GM18909 (cell line): ENCODE measurements around the gene RABGGTA.
"Not testable (repeated sequence)": the region's sequence is repeated elsewhere in the genome, so short reads cannot be mapped to it uniquely, and the experiment has no call there.

Source experiments
- ATAC-seq: cut with Tn5 transposase; IDR thresholded peaks from one replicate; pipeline ENCODE4 v1.9.1; 2021; ENCODE audit warnings: mild to moderate bottlenecking; ENCODE audit not compliant: unreplicated experiment, poor library complexity

RABGGTA gene

DNA sequence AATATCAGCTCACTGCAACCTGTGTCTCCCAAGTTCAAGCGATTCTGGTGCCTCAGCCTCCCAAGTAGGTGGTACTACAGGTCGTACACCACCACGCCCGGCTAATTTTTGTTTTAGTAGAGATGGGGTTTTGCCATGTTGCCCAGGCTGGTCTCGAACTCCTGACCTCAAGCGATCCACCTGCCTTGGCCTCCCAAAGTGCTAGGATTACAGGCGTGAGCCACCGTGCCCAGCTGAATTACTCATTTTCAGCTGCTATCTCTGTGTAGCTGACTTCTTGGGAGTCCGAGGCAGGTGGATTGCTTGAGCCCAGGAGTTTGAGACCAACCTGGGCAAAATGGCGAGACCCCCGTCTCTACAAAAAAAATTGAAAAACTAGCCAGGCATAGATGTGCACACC lies 26.0 kb downstream of the RABGGTA start:
- ATAC-seq, result not testable (repeated sequence)

DNA sequence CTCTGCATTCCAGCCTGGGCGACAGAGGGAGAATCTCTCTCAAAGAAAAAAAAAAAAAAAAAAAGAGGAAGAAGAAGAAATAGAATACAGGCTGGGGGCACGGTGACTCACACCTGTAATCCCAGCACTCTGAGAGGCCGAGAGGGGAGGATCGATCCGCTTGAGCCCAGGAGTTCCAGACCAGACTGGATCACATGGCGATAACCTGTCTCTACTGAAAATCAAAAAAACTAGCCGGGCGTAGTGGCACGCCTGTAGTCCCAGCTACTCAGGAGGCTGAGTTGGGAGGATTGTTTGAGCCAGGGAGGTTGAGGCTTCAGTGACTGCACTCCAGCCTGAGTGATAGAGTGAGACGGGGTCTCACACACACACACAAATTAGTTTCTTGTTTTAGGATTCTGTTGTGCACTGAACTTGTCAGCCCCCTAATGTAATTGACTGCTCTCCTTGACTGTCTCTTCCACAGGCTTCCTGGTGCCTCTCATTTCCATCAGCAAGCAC lies 28.0 kb downstream of the RABGGTA start:
- ATAC-seq, result no peak

DNA sequence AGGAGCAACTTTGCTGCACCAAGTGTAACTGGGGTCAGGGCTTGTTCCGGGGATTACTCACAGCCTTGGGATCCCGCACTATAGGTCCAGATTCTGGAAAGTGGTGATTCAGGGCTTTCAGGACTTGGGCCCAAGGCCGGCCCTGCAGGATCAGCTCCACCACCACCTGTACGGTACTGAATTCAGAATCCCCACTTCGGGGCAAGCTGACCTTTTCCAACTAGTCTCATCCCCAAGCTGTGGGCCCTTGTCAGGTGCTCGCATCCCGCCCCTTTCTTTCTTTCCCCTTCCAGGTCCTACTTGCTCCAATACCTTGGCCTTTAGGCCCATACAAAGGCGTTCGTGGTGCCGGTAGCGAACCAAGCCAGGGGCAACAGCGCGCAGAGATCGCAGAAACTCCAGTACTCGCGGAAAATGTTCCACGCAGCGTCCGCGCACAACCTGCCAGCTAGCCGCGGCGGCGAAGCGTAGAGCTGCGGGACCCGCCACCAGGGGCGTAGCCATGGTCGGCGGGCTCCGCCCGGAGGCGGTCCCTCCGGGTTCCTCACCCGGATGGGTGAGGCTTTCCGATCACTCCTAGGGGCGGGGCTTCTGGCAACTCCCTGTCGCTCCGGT lies 29.5 kb downstream of the RABGGTA start:
- ATAC-seq, result peak; percentile 83

DNA sequence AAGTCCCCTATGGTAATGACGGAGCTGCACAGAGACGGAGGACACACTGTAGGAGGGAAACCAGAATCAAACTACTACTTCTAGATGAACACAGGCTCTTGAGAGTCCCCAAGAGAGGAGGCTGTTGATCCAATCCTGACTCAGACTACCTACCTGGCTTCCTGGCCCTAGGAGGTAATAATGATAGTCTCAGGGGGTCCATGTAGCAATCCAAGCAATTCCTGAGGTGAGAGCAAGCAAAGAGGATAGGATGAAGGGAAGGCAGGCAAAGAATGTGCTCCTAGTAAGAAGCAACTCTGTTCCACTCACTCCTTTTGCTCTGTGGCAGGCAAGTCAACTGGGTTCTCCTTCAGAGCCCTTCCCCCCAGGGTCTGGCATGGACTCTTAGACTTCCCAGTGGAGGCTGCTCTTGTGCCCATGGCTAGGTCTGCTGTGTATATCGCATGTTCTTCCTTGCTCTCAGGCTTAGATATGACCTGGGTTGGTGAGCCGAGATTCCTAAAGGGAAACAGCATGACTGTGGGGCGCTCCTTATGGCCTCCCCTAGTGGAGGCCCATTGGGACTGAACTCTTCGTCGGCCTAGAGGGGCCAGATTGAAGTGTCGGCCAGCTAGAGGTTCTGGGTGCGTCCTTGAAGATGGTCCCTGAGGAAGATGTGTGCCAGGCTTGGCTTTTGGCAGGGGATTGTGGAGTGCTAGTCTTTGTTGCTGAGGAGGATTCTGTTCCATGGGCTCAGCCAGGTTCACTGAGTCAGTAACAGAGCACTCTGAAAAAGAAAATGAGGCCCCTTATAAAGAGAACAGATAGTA lies 31.1 kb downstream of the RABGGTA start:
- ATAC-seq, result no peak

DNA sequence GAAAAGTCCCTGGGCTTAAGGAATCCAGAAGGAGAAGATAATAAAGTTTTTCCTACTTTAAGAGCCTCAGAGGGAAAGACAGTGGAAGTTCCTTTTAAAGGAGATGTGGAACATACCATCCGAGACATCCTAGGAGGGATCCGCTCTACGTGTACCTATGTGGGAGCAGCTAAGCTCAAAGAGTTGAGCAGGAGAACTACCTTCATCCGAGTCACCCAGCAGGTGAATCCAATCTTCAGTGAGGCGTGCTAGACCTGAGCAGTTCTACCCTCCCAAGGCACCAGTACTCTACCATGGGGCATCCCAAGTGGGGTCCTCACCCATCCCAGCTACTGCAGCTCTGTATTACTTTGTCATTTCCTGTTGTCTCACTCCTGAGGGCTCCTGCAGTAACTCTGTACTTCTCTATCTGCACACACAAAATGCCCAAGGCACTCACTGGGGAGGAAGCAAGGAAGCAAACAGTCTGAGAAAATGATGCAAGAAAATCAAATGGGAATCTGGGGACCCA lies 32.8 kb downstream of the RABGGTA start:
- no peak for ATAC-seq

DNA sequence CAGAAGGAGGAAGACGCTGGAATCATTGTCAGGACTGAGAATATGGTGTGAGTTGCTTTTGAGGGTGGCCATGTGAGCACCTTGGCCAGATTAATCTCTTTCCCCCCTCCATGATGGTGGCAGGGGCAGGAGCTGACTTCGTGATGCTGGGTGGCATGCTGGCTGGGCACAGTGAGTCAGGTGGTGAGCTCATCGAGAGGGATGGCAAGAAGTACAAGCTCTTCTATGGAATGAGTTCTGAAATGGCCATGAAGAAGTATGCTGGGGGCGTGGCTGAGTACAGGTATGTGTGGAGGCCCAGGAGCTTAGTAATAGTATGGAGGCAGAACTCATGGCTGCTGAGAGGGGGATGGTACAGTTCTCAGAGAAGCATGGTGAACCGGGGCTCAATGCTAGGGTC lies 33.3 kb downstream of the RABGGTA start:
- no peak for ATAC-seq

DNA sequence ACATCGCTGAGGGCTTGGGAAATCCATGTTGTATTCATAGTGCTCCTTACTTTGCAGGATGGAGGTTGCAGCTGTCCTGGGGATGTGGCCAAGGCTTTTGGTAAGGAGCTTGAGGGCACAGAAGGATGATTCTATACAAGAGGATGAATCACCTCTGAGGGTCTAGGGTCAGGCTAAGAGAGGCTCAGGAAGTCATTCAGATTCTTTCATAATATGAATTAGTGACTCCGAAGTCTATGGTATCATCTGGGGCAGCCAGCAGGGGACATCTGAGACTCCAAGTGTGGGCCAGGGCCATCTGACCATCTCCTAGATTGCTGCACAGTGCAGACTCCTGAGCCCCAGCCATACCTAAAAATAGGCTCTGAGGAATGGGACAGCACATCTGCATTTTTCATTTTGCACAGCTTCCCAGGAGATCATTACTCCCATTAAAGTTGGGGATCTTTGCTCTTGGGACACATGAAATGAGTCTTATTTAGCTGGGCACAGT lies 33.9 kb downstream of the RABGGTA start:
- no peak for ATAC-seq

DNA sequence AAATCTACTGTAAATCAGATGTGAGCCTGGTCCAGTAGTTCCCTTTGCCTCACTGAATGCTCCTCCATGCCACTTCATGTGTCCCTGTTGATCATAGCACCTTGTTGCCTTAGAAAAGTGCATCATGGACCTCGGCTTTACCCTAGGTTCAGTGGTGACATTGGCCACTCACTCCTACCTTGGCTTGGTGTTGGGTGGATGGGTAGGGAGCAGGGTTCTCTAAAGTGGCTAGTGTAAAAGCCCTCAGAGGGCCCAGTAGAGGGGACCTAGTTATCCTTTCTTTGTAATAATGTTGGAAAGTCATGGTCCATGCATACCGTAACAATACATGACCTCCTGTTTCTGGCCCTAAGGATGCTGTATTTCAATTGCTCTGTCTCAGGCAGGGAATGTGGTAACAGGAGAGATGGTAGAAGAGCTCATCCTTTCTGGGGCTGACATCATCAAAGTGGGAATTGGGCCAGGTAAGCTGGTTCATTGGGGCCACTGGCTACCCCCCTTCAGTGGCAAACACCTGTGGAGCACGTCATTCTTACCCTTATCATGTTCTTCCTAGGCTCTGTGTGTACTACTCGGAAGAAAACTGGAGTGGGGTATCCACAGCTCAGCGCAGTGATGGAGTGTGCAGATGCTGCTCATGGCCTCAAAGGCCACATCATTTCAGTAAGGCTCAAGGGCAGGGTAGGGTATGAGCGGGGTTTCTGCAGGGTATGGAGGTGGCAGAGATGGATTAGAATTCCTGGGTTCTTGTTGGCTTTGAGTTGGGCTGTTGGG lies 34.5 kb downstream of the RABGGTA start:
- ATAC-seq, result no peak

DNA sequence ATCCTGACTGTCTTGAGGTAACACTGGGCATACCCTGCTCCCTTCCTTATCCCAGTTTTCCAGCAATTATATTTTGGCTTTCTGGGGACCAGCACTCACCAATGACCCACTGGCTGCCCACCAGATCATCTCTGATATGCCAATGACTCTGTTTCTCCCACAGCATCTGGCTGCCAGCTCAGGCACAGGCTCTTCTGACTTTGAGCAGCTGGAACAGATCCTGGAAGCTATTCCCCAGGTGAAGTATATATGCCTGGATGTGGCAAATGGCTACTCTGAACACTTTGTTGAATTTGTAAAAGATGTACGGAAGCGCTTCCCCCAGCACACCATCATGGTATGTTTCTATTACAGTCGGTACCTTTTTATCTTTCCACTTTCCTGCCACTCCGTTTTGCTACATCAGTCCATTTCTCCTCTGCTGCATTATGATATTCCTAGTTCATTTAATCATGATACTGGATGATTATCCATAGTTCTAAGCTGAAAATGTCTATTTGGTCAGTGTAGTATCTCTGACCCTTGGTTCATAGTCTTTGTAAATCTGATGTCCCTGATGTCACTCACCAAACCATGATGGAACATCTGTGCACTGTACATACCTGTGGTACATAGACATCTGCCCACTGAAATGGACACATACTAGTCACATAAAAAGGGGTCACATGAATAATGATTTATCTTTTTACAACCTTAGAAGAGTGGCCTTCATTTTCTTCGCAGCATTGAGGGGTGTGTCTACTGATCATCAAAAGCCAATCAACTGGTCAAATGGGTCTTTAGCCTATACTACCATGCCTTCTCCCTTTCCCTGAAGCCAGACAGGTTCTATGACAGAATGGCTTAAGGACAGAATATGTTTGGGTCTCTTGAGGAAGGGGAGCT lies 35.4 kb downstream of the RABGGTA start:
- ATAC-seq, result no peak

DNA sequence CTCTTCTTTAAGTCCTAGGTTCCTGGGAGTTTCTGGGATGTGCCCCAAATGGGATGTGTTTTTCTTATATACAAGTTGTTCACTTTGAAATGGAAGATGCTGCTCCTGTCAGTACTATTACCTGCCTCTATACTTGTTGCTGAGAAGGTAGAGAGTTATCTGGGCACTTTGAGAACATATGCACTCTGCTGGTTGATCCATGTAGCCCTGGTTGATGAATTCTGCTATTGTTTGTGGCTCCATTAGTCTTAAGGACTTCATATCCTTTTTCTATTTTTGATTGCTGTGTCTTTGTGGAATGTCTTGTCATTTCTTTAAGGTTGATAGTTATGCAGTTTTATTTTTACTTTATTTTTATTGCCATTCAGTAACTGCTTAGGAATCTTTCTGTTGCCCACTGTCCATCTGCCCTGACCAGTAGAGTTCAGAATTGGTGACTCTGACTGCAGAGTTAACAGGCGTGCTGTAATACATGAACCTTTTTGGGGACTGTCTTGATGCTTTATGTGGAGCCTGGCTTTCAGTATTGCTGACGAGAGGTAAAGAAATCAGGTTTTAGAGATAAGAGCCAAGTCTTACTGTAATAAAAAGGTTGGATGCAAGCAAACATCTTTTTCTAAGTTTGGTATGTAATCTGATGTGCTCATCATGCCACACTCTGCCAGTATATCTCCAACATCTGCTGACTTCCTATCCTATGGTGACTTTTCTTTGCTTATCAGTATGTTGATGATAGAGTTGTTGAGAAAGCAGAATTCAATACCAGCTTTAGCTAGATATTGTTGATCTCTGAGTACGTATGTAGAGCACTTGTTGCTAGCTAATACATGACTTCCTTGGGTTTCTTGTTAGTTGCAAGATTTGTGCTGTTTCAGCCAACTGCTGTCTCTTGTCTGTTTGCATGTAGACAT lies 37.0 kb downstream of the RABGGTA start:
- ATAC-seq, result no peak

DNA sequence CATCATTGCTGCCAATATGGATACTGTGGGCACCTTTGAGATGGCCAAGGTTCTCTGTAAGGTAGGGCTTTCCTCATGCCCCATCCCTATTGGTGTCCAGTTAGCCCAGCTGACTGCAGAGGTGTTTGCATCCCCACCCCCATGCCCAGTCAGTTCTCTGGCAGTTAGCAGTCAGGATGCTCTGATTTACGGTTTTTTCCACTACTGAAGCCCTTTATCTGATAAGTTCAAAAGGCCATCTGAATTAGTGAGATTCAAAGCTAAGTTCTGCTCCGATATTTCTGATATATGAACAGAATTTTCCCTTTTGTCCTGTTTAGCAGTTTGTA lies 37.9 kb downstream of the RABGGTA start:
- no peak for ATAC-seq

DNA sequence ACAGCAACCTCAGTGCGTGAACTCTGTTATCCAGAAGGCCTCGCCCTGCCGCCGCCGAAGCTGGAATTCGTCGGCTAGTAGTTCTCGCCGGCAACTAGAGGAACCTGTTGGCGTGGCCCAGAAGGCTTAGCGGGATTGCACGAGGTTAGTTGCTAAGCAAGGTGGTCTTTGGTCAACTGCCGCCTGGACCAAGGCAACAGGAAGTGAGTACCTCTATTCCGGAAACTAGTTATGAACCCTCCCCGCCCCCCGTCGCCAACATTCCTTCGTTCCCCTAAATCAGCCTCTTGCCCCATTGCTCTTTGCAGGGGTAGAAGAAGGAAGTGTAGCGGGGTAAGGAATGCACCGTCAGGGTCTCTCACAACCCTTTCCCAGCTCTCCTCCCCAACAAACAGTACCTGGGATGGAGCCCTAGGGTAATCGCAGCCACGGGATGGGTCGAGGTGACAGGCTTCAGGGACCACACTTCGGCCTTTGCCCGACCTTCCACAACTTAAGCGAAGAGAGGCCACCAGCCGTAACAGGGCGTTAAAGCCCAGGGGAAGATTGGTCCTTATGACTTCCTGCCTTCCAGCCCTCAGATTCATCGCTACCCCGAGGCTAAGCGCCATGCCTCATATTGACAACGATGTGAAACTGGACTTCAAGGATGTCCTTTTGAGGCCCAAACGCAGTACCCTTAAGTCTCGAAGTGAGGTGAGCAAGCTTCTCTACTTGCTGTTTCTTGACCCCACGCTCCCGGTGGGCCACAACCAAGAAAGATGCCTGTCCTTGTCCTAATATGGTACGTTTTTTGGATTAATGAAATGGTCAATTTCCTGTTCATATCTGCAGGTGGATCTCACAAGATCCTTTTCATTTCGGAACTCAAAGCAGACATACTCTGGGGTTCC lies 38.5 kb downstream of the RABGGTA start, which contains the start of gene GMPR2:
GMPR2 (plus strand) TSS at position 285 of the 893 bp plus-strand sequence; CDS start at position 610, 325 bp downstream.
- ATAC-seq, result peak; percentile 58

DNA sequence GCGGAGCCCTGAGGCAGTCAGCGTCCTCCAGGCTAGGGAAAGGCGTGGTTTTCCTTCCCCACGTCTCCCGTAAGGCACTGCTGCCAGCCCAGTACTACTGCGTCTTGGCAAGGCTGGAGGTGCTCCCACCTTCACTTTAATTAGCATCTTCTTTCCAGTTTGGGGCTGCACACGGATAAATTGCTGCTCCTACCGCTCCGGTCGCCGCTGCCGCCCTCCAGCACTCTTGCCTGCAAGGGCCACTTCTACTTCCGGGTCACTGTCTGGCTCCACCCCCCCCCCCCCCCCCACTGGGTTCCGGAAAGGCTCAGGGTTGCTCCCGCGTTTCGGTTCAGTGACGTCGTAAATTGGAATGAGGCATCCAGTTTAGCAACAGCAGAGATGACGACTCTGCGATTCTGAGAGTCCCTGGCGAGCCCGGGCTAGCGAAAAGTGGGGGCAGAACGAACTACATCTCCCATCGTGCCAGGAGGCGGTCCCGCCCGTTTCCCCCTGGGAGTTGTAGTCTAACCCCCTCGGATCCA lies 39.2 kb downstream of the RABGGTA start, which contains the start of gene NEDD8:
NEDD8 (minus strand) TSS at position 247 of the 524 bp plus-strand sequence; CDS start at position 147, 100 bp downstream.
- peak; percentile 83 for ATAC-seq

DNA sequence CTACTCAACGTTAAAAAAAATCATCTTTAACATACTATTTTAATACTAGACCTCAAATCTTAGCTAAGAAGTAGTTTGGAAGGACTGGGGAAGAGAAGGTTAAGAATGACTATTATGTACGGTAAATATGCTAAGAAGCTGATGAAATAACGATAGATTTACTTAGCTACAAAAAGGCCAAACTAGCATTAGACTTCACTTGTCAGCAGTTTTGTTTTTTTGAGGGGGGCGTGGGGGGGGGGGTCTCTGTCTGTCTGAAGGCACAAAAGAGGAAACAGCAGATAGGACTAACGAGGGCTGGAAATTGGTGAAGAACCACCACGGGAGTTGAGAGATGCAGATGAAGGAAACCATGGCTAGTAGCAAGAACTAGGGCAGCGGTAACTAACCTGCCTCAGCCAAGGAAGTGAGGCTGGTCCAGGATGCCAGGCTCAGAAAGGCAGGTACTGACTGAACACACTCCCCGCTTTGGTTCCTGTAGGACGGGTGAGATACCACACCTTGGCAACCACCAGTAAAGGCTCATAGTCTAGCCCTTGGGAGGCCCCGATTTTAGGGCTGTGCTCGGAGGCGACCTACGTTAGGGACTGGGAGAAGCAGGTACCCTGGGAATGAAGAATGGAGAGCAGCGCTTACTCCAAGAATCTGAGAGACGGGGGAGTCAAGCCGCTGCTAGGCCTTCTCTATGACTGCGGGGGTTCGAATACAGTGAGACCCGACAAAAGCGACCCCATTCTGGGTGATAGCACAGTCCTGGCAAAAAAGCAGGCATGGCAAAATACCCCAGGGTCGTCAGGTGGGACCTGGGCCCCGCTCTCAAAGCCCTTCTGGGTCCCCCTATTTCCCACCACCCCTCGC lies 39.9 kb downstream of the RABGGTA start:
- peak; percentile 15 for ATAC-seq

DNA sequence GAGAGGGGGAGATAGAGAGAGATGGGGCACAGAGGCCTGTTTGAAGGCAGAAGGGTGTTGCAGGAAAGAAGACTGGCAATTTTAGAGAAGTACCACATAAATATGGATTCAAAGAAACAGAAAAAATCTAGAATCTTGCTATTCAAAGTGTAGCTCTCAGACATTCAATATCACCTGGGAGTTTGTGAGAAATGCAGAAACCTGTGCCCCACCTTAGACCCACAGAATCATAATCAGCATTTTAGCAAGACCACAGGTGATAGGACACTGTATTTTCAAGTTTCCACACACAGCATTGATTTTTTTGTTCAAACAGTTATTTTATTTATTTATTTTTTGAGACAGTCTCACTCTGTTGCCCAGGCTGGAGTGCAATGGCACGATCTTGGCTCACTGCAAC lies 42.5 kb downstream of the RABGGTA start:
- ATAC-seq, result no peak

DNA sequence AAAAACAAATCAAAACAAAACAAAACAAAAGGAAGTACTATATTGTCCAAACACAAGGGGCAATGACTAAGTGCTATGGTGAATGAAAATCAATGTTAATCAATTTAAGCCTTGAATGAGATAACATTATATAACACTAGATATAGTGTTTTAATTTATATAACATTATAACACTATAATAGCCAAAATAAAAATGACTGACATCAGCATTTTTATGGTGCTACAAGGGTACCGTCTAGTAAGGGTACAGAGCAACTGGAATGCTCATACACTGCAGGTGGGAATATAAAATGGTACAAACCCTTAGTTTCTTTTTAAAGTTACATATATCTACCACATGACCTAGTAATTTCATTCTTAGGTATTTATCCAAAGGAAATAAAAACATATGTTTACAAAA lies 44.9 kb downstream of the RABGGTA start:
- ATAC-seq, result no peak
